IPS-NIHi7 (cell line): ENCODE results near the gene SCN3B.
"Not testable (repeated sequence)": the region's sequence is repeated elsewhere in the genome, so short reads cannot be mapped to it uniquely, and the experiment has no call there.

Experiments
- DNase-seq: peaks from one replicate; pipeline ENCODE4 v3.0.0; 2012; ENCODE audit warnings: mixed read lengths; ENCODE audit errors: extremely low spot score

SCN3B gene, protein sequence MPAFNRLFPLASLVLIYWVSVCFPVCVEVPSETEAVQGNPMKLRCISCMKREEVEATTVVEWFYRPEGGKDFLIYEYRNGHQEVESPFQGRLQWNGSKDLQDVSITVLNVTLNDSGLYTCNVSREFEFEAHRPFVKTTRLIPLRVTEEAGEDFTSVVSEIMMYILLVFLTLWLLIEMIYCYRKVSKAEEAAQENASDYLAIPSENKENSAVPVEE

DNA sequence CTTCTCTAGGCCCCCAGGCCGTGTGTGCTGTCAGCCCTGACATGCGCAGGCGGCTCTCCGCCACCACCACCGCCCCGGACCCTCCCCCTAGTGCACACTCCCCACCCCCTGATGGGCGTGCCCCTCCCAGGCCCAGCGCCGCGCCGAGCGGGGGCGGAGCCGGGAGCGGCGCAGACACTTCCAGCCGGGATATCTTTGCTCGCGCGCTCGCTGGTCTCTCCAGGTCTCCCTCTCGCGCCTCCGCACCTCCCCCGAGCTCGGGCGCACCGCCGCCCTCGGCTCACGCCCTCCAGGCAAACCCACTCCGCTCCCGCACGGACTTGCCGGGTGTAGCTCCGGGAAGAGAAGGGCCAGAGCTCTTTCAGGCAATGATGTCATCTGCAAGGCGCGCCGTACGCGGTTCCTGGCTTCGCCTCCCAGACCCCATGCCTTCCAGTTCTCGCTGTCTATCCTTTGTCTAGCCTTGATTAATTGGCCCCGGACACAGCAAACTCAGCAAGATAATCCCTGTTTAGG lies at the start of gene SCN3B:
Gene SCN3B (minus strand): TSS at position 59 of the 516 bp plus-strand sequence. CDS start 823 bp downstream, outside the sequence.
- DNase-seq: peak; percentile 96

DNA sequence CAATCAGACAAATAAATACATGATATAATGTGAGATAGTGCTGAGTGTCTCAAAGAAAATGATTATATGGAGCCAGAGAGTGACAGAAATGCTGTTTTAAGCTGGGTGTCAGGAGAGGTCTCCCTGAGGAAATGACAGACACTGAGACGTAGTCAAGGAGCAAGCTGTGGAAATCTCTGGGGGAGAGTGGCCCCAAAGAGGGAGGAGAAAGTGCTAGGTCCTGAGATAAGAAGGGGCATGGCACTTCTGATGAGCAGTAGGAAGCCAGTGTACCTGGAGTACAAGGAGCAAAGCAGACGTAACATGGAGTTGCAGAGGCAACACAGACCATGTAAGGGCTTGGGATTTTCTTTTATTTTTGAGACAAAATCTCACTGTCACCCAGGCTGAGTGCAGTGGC lies 48.3 kb upstream of the SCN3B start:
- no peak for DNase-seq

DNA sequence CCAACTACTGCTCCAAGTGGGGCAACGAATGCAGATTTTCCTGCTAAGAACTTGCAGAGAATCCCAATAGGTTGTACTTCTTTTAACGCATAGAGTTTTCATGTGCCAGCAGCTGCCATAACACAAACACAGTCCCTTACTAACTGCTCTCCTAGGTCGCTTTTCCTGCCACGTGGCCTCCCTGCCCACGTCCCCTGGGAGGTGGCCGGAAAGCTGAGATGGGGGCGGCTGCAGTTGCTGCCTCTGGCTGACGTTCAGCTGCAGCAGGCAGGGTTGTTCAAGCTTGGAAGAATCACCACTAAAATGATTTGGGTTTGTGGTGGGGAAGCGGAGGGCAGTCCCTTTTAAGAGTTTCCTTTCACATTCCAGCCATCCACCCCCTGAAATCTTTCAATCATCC lies 47.7 kb upstream of the SCN3B start:
- DNase-seq: no peak

DNA sequence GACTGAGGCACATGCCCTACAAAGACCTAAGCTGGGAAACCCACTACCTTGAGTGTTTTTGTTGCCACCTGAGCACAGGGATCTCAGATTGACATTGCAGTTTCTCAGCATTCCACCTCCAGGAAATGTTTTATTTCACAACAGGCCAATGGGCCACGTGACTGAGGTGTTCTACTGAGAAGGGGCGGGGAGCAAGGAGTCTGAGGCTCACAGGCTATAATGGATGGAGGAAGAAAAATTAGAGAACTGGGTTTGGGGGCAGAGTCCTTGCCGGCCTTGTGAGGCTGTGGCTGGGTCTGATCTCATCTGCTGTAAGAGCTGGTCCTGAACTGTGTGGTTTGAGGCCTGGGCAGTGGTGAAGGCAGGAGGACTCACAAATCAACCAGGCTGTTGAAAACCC lies 46.3 kb upstream of the SCN3B start:
- no peak for DNase-seq

DNA sequence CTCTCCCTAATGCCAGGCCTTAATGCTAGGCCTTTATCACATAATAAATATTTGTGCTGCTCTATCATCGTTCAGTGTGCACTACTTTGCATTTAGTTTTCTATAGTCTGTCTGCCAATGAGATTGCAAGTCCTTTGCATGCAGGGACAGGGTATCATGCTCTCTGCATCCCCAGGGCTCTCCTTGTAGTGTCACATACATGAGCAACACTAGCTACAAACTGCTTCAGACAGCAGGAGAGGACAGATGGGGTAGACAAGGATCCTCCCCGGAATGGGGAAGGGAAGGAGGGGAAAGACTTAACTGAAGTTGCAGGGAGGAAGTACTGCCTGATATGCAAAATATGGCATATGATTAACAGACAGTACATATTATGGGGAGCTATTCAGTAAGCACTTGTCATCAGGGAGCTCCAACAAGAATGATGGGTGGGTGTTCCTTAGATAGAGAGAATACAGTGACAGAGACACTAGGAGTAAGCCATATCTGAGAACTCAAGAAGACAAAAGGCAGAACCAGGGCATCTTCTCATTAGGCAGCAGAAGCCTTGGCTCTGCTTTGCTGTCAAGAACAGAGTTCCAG lies 44.2 kb upstream of the SCN3B start:
- DNase-seq: no peak

DNA sequence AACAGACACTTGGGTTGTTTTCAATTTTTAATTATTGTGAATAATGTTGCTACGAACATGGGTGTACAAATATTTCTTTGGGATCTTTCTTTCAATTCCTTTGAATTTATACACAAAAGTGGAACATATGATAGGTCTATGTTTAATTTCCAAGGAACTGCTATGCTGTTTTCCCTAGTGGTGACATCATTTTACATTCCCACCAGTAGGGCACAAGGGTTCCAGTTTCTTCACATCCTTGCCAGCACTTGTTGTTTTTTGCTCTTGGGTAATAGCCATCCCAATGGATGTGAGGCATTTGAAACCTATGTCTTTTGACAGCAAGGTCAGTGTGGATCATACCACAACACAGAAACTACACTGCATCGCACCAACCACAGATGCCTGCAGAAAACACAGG lies 41.8 kb upstream of the SCN3B start:
- DNase-seq: no peak

DNA sequence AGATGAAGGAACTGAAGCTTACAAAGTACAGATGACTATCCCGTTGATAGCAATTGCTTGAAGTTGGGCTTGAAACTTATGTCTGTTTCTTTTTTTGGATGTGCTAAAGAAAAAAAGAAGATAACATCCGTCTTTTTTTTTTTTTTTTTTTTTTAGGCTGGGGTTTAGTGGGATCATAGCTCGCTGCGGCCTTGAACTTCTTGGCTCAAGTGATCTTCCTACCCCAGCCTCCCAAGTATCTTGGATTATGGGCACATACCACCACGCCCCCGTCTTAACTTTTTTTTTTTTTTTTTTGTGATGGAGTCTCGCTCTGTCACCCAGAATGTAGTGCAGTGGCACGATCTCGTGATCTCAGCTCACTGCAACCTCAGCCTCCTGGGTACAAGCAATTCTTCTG lies 40.8 kb upstream of the SCN3B start:
- DNase-seq: no peak

DNA sequence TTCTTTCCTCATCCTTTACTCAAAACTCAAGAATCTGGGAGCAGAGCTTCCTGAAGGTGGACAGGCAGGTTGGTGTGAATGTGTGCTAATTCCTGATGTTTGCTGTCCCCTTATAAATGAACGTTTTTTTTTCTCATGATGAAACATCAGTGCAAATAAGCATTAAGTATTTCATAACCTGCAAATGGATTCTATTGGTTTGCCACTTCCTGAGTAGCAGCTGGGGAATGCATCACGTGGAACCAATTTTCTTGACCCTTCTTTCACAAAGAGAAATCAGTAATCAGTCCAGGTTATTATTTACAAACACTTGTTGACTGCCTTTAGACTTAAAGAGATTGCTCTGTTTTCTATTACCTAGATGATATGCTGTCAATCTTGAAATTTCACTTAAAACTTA lies 40.1 kb upstream of the SCN3B start:
- no peak for DNase-seq

DNA sequence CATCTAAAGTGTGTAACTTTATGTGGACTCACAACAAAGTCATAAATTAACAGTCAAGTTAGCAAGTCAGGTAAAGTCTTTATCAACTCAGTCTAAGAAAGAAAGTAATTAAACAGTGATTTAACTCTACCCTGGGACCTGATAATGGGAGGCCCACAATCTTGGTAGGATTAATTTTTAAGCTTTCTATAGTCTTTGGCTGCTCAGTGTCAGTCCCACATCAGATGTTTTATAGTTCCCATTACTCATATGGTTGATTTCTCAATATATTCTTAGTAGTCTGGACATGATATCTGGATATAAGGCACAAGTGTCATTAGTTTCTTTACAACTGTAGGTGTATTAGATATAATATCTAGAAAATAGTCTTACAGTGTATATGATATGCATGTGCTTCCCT lies 38.5 kb upstream of the SCN3B start:
- no peak for DNase-seq

DNA sequence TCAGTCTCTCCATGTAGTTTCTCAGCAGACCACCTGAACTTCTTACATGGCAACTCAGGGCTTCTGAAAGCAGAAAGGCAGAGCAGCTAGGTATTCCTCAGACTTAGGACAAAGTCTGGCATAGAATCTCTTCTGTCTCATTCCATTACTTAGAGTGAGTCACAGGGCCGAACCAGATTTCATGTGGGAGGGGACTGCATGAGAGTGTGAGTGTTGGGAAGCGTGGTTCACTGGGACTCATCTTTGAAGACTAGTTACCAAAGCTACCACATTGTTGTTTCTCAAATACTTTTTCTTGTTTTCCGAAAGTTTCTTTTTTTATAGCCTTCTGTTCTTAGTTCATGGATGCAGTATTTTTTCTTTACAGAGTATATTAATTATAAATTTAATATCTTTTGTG lies 36.1 kb upstream of the SCN3B start:
- DNase-seq: peak; percentile 23

DNA sequence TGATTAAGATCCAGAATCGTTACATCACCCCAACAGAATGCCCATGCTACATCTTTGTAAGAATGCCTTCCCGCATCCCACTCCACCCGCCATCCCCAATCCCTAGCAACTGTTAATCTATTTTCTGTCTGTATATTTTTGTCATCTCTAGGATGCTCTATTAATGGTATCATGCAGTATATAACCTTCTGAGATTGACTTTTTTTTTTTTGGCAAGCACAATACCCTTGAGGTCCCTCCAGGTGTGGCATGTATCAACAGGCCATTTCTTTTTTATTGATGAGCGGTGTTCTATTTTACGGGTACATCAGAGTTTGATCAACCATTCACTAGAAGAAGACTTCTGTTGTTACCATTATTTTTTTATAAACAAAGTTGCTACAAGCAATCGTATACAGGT lies 30.2 kb upstream of the SCN3B start:
- DNase-seq: no peak

DNA sequence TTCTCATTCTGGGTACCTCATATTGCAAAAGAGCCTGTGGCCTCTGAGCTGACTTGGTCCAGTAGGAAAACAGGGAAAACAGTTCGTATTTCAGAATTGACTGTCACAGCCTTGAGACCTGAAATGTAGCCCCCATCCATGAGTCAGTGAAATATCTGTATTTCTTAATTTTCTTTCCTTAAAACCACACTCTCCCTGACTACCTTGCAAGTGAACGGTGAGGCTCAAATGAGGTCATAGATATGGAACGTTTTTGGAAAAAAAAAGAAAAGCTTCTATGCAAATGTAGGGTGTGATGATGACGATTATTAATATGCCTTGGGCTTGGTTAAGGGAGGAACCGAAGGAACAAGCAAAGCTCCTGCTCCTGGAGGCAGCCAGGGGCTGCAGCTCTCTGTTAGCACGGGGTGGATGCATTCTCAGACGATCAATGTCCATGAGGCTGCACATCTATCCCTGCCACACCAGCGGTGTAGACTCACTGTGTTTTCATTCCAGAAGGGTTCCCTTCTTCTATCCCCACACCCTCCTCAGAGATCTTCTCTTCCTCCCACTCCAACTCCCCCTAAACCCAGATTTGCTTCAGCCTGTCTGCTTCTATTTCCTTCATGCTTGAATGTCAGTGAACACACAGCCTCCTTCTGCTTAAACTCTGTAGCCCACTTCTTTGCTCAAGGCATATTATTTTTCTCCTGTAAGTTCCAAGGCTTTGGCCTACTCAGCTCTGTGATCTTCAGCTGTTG lies 29.2 kb upstream of the SCN3B start:
- DNase-seq: no peak

DNA sequence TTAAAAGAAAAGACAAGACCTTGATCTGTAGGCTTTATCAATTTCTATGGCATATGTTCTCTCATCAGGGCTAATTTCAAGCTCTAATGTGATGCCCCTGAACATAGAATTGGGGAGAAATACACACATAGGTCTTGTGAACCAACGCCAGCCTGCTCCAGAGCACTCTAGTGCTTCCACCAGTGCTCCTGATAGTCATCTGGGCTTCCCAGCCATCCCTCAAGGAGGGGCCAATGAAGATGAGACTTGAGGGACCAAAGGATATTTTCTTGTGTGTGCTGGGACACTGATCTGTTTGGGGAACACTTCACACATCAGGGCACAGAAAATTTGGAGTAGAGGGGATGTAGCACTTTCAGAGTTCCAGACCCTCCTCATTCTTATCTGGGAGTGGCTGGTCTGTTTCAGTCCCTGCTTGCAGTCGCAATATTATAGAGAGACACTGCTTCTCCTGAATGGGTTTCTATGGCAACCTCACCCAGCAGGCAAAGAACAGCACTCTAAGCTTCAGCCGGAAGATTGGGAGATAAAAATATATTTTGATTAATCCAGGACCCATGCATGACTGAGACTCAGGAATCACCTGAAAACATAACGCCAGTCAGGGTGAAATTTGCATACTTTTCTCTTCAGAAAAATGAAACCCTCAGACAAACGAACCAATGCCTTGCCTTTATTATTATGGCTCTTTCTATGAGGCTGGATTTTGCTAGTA lies 28.4 kb upstream of the SCN3B start:
- no peak for DNase-seq

DNA sequence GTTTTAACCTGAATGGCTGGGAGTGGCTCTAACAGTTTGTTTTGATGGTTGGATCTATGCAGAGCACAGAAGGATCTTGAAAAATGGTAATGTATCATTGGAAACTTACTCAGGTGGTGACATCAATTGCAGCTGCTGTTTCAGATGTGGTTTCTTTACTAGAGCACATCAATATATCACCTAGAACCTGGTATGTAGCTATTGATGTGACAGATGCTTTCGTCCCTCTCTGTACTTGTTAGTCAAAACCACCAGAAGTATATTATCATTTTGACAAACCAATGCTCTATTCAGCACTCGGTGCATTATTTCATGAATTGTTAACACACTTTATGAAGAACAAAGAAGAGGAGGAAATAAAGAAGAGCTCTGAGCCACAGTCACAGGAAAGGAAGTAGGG lies 26.6 kb upstream of the SCN3B start:
- DNase-seq: no peak

DNA sequence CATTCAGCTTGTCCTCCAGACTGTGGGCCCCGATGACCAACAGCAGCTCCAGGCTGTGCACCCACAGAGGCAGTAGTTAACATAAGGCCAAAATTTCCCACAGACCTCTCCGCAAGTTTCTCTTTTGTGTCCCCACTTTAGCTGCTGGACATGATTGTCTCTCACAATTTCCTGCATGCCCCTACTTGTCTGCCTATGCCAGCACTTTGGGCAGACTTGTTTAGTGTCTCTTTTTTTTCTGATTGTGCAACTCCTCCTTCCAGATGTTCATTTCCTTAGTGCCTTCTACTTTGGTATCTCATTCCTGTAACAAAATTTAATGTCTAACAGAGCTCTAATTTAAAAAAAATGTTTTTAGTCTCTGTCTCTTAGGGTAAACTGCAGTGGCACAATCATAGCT lies 23.8 kb upstream of the SCN3B start:
- DNase-seq: no peak

DNA sequence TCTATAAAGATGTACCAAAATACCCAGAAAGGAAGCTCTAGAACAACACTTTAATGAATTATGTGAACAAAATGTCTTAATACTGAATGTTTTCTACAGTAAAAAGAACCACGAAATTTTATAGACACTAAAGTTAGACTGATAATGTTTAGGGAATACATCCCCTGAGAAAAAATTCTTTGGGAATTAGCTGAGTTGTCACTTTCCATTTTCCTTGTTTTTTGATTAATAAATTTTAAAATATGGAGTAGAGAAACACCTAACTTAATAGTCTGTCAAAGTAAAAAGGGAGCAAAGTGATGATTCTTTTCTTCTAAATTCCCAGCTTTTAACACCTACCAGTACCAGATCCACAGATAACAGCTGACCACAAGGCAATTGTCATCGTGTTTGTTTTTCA lies 23.1 kb upstream of the SCN3B start:
- no peak for DNase-seq

DNA sequence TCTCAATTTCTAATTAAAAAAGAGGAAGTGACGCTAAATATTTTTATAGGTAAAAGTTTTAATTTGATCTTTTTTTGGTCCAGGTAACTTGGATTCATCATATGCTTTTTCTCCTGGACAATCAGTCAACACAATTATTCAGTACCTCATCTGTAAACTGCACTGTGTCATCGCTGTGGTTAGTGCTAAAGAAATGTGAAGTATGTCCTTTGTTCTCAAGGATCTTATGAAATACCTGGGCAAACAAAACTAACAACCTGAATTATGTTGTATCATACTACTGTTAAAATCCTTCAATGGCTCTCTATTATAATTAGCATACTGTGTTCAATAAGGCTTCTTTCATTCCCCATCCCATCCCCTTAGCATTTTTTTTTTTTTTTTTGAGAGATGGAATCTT lies 19.9 kb upstream of the SCN3B start:
- DNase-seq: no peak

DNA sequence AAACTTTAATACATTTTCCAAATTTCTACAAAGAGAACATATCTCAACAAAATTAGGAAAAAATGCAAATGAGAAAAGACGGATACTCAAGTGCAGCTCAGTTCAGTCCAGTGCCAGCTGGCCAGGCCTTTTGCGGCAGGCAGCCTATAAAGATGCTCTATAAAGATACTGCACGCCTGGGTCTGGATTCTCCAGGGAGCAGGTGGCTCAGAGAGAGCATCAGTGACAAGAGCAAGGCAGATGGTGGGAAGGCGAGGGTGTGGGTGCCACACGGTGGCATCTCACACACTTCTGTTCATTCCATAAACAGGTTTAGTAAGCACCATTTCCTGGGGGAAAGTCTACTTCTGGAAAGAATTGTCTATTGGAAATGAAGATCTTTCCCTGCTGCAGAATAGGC lies 18.1 kb upstream of the SCN3B start:
- no peak for DNase-seq

DNA sequence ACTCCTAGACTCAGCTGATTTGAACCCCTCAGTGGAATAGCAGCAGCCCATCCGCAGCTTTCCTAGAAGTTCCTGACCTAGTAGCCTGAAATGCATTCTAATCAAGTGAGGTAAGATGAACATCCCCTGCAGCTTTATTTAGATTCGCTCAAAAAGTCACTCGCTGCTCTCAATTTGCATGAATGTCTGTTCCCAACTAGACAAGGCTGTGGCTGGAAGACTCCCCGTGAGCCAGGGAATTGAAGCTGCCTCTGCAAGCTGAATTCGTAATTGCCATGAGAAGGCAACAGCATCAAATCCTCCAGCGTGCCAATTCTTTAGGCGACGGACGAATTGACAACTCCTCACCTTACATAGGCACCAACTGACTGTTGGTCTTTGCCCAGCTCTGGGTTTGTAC lies 17.1 kb upstream of the SCN3B start:
- DNase-seq: no peak

DNA sequence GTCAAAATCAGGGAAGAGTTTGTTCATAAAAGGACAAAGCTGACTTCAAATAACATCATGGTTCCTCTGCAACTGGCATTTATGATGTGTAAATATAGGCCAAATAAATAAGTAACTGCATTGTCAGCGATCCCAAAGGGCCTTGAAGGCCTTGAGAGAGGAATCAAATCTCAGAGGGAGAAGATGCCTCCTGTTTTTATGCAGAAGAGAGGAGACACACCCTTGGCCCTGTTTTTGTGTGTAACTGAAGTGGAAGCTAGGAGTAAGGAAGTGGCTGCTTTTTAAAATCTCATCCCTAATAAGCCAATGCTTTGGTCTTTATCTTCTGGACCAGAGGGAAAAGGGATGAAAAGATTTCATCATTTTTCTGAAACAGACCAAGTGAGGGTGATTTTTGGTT lies 15.7 kb upstream of the SCN3B start:
- DNase-seq: no peak

DNA sequence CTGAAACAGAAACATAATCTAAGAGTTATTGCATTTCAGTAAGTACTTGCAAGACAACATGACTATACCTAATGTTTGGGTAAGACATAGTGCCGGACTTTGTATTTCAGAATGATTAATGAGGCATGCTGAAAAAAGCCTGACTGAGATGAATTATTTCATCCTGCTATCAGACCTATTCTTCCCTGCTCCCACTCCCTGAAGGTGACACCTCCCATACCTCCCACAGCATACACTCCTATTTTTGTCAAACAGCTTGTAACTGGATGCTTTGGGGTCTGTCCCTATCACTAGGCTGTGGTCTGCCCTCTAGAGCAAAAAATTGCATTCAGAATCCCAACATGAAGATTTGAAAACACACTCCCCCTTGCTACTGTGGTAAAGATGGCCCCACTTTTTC lies 10.9 kb upstream of the SCN3B start:
- DNase-seq: no peak

DNA sequence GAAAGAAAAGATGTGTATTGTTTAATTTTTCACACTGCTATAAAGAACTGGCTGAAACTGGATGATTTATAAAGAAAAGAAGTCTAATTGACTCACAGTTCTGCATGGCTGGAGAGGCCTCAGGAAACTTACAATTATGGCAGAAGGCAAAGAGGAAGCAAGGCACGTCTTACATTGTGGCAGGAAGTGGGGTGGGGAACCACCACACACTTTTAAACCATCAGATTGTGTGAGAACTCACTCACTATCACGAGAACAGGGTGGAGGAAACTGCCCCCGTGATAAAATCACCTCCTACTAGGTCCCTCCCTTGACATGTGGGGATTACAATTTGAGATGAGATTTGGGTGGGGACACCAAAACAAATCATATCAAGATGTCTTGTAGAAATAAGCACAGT lies 5.5 kb upstream of the SCN3B start:
- not testable (repeated sequence) for DNase-seq

DNA sequence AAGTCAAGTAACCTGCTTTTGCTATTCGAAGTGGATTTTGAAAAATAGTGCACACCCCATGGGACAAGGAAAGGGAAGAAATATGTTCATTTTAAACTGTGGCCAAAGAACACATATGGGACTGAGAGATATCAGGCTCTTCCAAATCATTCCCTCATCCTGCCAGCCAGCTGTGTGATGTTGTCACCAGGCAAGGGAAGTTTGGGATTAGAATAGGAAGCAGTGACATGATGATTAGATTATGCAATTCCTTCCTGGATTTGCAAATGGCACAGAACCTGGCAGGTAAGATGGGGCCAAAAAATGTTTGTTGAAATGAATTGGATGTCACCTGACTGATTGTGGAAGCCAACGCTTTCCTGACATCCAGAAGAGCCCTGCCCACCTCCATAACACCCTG lies 4.9 kb upstream of the SCN3B start:
- DNase-seq: no peak
